Kidney (tissue), 14 donors: ENCODE data around the gene CCL21. TPM values are rescaled to one million over a fixed set of nuclear protein-coding genes. Genes with fewer than 3 reads are reported as not detected.

Source experiments
- DNase-seq, 5 donors: peaks; one replicate each; pipeline ENCODE4 v3.0.0-alpha.2; 2013 to 2020
- FAIRE-seq: peaks from 2 replicates; lab custom pipeline; 2012; peaks lifted over from hg19 to GRCh38; lab: Jason Lieb, UNC
- H3K27ac ChIP-seq, 2 donors: one replicate each; pipeline ENCODE4 v1.7.0; 2013; ENCODE audit warnings: low read depth in 2 of 2, low read length in 2 of 2, inconsistent platforms in 1 of 2
- H3K27me3 ChIP-seq: one replicate; pipeline ENCODE4 v1.7.1; 2013; ENCODE audit warnings: low read length, inconsistent platforms; ENCODE audit not compliant: control insufficient read depth, insufficient read depth
- H3K36me3 ChIP-seq, 3 donors: one replicate each; pipeline versions ENCODE4 v1.7.0 to v1.7.1; 2013; ENCODE audit warnings: low read length in 3 of 3, control low read depth in 1 of 3, inconsistent platforms in 1 of 3; ENCODE audit not compliant: insufficient read depth in 3 of 3, control insufficient read depth in 2 of 3
- H3K4me1 ChIP-seq, 3 donors: one replicate each; pipeline versions ENCODE4 v1.7.0 to v1.7.1; 2013; ENCODE audit warnings: low read length in 3 of 3, inconsistent platforms in 1 of 3, low read depth in 1 of 3; ENCODE audit not compliant: control insufficient read depth in 2 of 3, insufficient read depth in 2 of 3
- H3K4me3 ChIP-seq, 3 donors: one replicate each; pipeline versions ENCODE4 v1.7.0 to v1.8.1; 2013; ENCODE audit warnings: low read length in 3 of 3, control low read depth in 1 of 3, inconsistent platforms in 1 of 3
- H3K9ac ChIP-seq, 3 donors: one replicate each; pipeline versions ENCODE4 v1.7.0 to v1.7.1; 2013; ENCODE audit warnings: low read length in 3 of 3, control low read depth in 1 of 3, inconsistent platforms in 1 of 3
- H3K9me3 ChIP-seq, 3 donors: one replicate each; pipeline versions ENCODE4 v1.7.0 to v1.7.1; 2013; ENCODE audit warnings: low read length in 3 of 3, control low read depth in 1 of 3, inconsistent platforms in 1 of 3; ENCODE audit not compliant: control insufficient read depth in 2 of 3, insufficient read depth in 1 of 3
- intact Hi-C: fragments of 100-400 bp; cut with DNase I; formaldehyde crosslinking; loops from one replicate; pipeline ENCODE4 v1.11.1; 2022
- polyA plus RNA-seq: library from polyadenylated mRNA; stranded (reverse); fragments of 350-450 nt; fragmentation: Illumina TruSeq; extraction: RNeasy Lipid Tissue Mini Kit (QIAGEN cat#74804); gene quantifications from one replicate; pipeline ENCODE4 v1.2.3, GENCODE V29; 2014; ENCODE audit warnings: low read depth, low replicate concordance; ENCODE audit not compliant: insufficient read depth
- total RNA-seq: library from RNA; stranded (reverse); fragmentation: NEBNext Ultra II Directional; extraction: Animal tissue kit (Norgen Biotek cat#: 25700); gene quantifications from one replicate; pipeline ENCODE4 v1.2.1, GENCODE V29; 2021
- TF ChIP-seq, protein P1 (sequence below): IDR thresholded peaks from 3 replicates; pipeline ENCODE4 v1.5.1; 2012; ENCODE audit warnings: mild to moderate bottlenecking, moderate library complexity, borderline replicate concordance; ENCODE audit not compliant: insufficient read depth; ENCODE audit errors: extremely low read depth
- donor health status: control.
- donor health status: control.
- donor health status: control.
- donor health status: control.
- donor health status: control.
- donor health status: DM: yes; HTN: yes; CAD: no.
- donor health status: Normal renal cell carcinoma (clear cell type).

The CCL21 gene
- total and polyA plus RNA-seq, 2 donors from 2014 or later = 42.8 to 92.8 TPM

DNA sequence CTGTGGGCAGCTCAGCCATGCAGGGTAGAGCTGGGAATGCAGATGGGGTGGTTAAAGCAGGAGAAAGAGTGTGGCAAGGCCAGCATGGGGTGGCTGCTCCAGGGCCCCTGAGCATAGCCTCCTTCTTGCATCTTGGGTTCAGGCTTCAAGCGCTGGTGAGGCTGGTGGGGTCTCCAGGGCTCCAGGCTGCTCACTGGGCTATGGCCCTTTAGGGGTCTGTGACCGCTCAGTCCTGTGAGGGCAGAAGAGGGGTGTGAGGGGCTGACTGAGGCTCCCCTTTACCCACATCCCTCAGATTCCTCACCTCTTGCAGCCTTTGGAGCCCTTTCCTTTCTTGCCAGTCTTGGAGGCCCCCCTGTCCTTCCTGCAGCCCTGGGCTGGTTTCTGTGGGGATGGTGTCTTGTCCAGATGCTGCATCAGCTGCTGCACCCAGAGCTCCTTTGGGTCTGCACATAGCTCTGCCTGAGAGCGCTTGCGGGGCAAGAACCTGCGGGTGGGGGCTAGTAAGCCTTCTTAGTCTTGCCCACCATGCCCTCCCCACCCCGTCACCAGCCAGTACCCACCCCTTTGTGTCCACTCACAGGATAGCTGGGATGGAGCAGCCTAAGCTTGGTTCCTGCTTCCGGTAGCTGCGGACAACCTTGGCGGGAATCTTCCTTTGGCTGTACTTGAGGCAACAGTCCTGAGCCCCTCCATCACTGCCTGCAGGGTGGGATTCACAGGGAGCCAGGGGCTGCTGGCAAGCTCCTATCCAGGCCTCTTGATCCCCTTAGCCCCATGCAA lies 549 bp downstream of the CCL21 start:
- Histone ChIP-seq H3K4me3 (no peak overlapping the region), H3K9me3 (no peaks in the 10 kb centered on the region), H3K27me3 (no peaks in the 10 kb centered on the region), H3K9ac (no peak overlapping the region), H3K27ac (no peak overlapping the region), H3K4me1 (peaks cover 0 to 4% (median 2%) of the 10 kb centered on the region in 3 donors), H3K36me3 (no peaks in the 10 kb centered on the region)
- peak in 1 of 5 donors; percentile 65 for DNase-seq
- intact Hi-C loops = no loop called here
- FAIRE-seq = no peak
- TF ChIP-seq, protein P1, sequence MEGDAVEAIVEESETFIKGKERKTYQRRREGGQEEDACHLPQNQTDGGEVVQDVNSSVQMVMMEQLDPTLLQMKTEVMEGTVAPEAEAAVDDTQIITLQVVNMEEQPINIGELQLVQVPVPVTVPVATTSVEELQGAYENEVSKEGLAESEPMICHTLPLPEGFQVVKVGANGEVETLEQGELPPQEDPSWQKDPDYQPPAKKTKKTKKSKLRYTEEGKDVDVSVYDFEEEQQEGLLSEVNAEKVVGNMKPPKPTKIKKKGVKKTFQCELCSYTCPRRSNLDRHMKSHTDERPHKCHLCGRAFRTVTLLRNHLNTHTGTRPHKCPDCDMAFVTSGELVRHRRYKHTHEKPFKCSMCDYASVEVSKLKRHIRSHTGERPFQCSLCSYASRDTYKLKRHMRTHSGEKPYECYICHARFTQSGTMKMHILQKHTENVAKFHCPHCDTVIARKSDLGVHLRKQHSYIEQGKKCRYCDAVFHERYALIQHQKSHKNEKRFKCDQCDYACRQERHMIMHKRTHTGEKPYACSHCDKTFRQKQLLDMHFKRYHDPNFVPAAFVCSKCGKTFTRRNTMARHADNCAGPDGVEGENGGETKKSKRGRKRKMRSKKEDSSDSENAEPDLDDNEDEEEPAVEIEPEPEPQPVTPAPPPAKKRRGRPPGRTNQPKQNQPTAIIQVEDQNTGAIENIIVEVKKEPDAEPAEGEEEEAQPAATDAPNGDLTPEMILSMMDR = no peak

DNA sequence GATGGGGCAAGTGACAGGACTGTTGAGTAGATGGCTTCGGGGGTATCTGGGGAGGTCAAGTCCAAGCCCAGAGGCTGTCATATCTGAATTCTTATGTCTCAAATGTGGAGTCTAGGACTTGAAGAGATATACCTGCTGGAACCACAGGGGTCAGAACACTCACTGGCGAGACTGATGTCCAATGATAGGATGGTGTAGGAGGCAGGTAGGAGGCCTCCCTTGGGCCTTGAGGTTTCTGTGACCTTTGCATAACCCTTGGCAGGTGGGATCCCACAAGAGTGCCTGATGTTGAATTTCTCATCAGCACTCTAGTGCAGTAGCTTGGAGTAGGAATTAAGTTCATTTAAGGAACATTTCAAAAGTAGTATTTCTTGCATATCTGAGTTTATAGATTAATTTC lies 2.8 kb downstream of the CCL21 start:
- no peak overlapping the region for H3K27ac ChIP-seq
- no peak overlapping the region for H3K9ac ChIP-seq
- no peaks in the 10 kb centered on the region for H3K36me3 ChIP-seq
- FAIRE-seq = no peak
- intact Hi-C loops = no loop called here
- H3K27me3 ChIP-seq = no peaks in the 10 kb centered on the region
- no peak for DNase-seq
- TF ChIP-seq, protein P1 = no peak
- H3K9me3 ChIP-seq = no peaks in the 10 kb centered on the region
- H3K4me1 ChIP-seq = peaks cover 0 to 4% (median 2%) of the 10 kb centered on the region in 3 donors
- H3K4me3 ChIP-seq = no peak overlapping the region

DNA sequence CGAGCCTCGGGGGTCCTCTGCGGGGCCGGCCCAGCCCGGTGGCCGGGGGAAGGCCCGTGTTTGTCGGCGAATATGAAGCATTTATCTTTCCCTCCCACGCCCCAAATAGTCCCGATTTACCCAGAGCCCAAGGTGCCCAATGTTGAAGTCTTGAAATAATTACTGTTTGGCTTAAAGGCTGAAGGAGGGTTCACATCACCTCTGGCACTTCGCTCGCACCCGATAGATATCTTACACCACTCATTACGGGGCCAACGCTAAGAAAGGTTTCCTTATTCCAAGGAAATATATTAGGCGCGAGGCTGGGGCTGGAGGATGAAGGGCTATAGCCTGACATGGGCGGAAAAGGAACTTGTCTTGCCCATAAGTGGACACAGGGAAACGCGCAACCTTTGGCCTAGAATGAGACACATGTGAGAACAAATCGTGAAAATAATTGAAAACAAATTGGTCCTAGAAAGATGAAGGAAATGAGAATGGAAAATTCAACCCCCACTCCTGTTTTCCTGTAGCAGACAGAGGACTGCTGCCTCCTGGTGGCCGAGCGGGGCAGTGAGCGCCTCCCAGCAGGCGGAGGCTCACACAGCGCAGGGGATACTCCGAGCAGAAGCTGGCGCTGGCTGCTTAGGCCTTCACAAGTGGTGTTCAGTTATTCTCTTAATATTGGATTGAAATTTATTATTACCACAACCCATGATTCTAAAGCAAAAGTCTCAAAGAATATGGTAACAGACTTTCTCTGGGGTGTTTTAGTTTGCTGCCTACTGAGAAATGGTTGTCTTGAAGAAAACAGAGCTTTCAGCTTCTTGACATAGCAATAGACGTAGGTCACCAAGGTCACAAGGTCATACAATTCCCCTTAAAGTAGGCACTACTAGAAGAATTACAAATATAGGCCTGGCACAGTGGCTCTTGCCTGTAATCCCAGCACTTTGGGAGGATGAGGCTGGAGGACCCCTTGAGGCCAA lies 7.9 kb downstream of the CCL21 start:
- H3K27ac ChIP-seq = peak overlapping the region in 1 of 2 donors; percentile 20
- FAIRE-seq (peak; percentile 50), DNase-seq (peak; percentile 88 to 93 (median 89))
- intact Hi-C loops = no loop called here
- H3K4me1 ChIP-seq = peaks cover 0 to 2% (median 0%) of the 10 kb centered on the region in 3 donors
- no peaks in the 10 kb centered on the region for H3K27me3 ChIP-seq
- no peaks in the 10 kb centered on the region for H3K9me3 ChIP-seq
- TF ChIP-seq, protein P1 = peak; percentile 94
- no peaks in the 10 kb centered on the region for H3K36me3 ChIP-seq
- H3K4me3 ChIP-seq = peak overlapping the region; percentile 53 to 79 (median 79)
- H3K9ac ChIP-seq = peak overlapping the region; percentile 26 to 73 (median 65)
